K562 (cell line): ENCODE measurements around the gene PPIE. TPM values are rescaled to one million over a fixed set of nuclear protein-coding genes. Genes with fewer than 3 reads are reported as not detected.
A peak's percentile ranks its signal among the peaks of the same experiment; 100 is the strongest.

Source experiments
- AFF1 ChIP-seq, 2 experiments: fragments of 450-650 bp; IDR thresholded peaks; 2 replicates each; pipeline ENCODE4 v1.6.1; 2018; ENCODE audit warnings: mild to moderate bottlenecking in 2 of 2, low read depth in 1 of 2; ENCODE audit not compliant: partially characterized antibody in 2 of 2
- CEBPG ChIP-seq, 3 experiments: fragments of 200-800 bp in 1 of 3; sonication (Bioruptor generic) in 1 of 3; sonication (generic) in 1 of 3; formaldehyde crosslinking in 1 of 3; IDR thresholded peaks in 2 of 3; conservative IDR thresholded peaks in 1 of 3; 2 replicates each; pipeline versions ENCODE4 v1.6.1 to v1.8.0; 2016 to 2022; ENCODE audit warnings: missing compliant biosample characterization in 2 of 3, missing genetic modification characterization in 2 of 3, mild to moderate bottlenecking in 1 of 3, missing genetic modification reagents in 1 of 3
- FOXJ2 ChIP-seq: fragments of 200-800 bp; sonication (Bioruptor generic); IDR thresholded peaks from 2 replicates; pipeline ENCODE4 v1.6.1; 2016; ENCODE audit warnings: missing genetic modification characterization, missing compliant biosample characterization
- FOXK1 ChIP-seq: sonication (generic); formaldehyde crosslinking; IDR thresholded peaks from 2 replicates; pipeline ENCODE4 v1.8.0; 2022; ENCODE audit warnings: missing genetic modification reagents, mild to moderate bottlenecking, borderline replicate concordance
- HIVEP1 ChIP-seq: fragments of 250-450 bp; sonication (Bioruptor Pico); IDR thresholded peaks from 2 replicates; pipeline ENCODE4 v1.4.0; 2020; ENCODE audit warnings: mild to moderate bottlenecking
- JUNB ChIP-seq: fragments of 450-650 bp; formaldehyde crosslinking; conservative IDR thresholded peaks from 2 replicates; pipeline ENCODE4 v1.4.0; 2020; ENCODE audit warnings: mild to moderate bottlenecking
- MCM7 ChIP-seq, 2 experiments: fragments of 450-650 bp; IDR thresholded peaks; 2 replicates each; pipeline ENCODE4 v1.6.1; 2016 to 2018
- MEIS2 ChIP-seq: fragments of 450-650 bp; IDR thresholded peaks from 2 replicates; pipeline ENCODE4 v1.6.1; 2014; ENCODE audit warnings: mild to moderate bottlenecking; ENCODE audit not compliant: partially characterized antibody
- MLX ChIP-seq, 2 experiments: fragments of 450-650 bp in 1 of 2; sonication (generic) in 1 of 2; formaldehyde crosslinking; conservative IDR thresholded peaks; 2 replicates each; pipeline versions ENCODE4 v1.4.0 to v1.8.1; 2020 to 2022; ENCODE audit warnings: mild to moderate bottlenecking in 1 of 2, missing genetic modification reagents in 1 of 2
- POLR3G ChIP-seq: IDR thresholded peaks from 2 replicates; pipeline ENCODE4 v1.6.1; 2011; ENCODE audit not compliant: insufficient read length, insufficient replicate concordance; ENCODE audit errors: extremely low read depth
- RBM17 ChIP-seq: fragments of 200-400 bp; formaldehyde crosslinking; IDR thresholded peaks from 2 replicates; pipeline ENCODE4 v1.6.1; 2017; ENCODE audit warnings: low read depth, mild to moderate bottlenecking, low read length, borderline replicate concordance
- SIX5 ChIP-seq, 2 experiments: IDR thresholded peaks; 2 replicates each; pipeline ENCODE4 v1.6.1; 2011; ENCODE audit warnings: low read length in 2 of 2, borderline replicate concordance in 1 of 2, low read depth in 1 of 2, mild to moderate bottlenecking in 1 of 2, moderate library complexity in 1 of 2; ENCODE audit not compliant: insufficient read depth in 1 of 2
- U2AF2 ChIP-seq: fragments of 200-400 bp; formaldehyde crosslinking; optimal IDR thresholded peaks from 2 replicates; pipeline ENCODE3; 2017; ENCODE audit warnings: low read depth, mild to moderate bottlenecking, low read length
- XRCC4 ChIP-seq: IDR thresholded peaks from one replicate; pipeline ENCODE4 v1.6.1; 2011; ENCODE audit not compliant: insufficient read depth, insufficient read length; ENCODE audit errors: extremely low read depth
- ZBTB17 ChIP-seq: fragments of 450-650 bp; formaldehyde crosslinking; IDR thresholded peaks from 2 replicates; pipeline ENCODE4 v1.4.0; 2020; ENCODE audit warnings: mild to moderate bottlenecking
- ZBTB2 ChIP-seq: fragments of 450-650 bp; IDR thresholded peaks from 2 replicates; pipeline ENCODE4 v1.6.1; 2016; ENCODE audit warnings: antibody characterized with exemption
- ZNF347 ChIP-seq: fragments of 450-650 bp; formaldehyde crosslinking; IDR thresholded peaks from 2 replicates; pipeline ENCODE4 v1.4.0; 2020; ENCODE audit warnings: low read depth, mild to moderate bottlenecking, moderate library complexity
- ZNF431 ChIP-seq: sonication (generic); formaldehyde crosslinking; IDR thresholded peaks from 2 replicates; pipeline ENCODE4 v1.8.0; 2022; ENCODE audit warnings: mild to moderate bottlenecking, missing genetic modification reagents
- polyA plus RNA-seq, 8 experiments: library from polyadenylated mRNA; depleted of rRNA in 4 of 8; stranded (reverse) in 5 of 8; unstranded in 3 of 8; fragments of >200 nt; fragmentation: Nextera tagmentation in 2 of 8; fragmentation: Illumina TruSeq in 1 of 8; extraction: Ambion mirVana in 2 of 8; extraction: Trizol in 1 of 8; gene quantifications; 2 replicates each; pipeline versions ENCODE4 v1.2.1 to v1.2.3, GENCODE V29; 2011 to 2014; ENCODE audit warnings: inconsistent platforms in 1 of 8, missing spikeins in 1 of 8
- total RNA-seq, 7 experiments: library from RNA; depleted of rRNA in 6 of 7; stranded (reverse); fragments of >200 nt in 6 of 7; fragmentation: Illumina TruSeq in 2 of 7; extraction: Trizol in 2 of 7; gene quantifications; 2 replicates each; pipeline versions ENCODE4 v1.2.1 to v1.2.3, GENCODE V29; 2011 to 2021; ENCODE audit warnings: low replicate concordance in 1 of 7
- TF ChIP-seq, protein P1 (sequence below): fragments of 250-450 bp; sonication (Bioruptor Pico); IDR thresholded peaks from 2 replicates; pipeline ENCODE4 v1.8.0; 2022; ENCODE audit warnings: inconsistent platforms, mild to moderate bottlenecking, moderate library complexity, borderline replicate concordance

PPIE gene
- total and polyA plus RNA-seq, 9 of the 15 experiments (the other 6 are each of a cell fraction or from before 2014, with no cell fraction given) = 75.4 to 444 (median 131) TPM

DNA sequence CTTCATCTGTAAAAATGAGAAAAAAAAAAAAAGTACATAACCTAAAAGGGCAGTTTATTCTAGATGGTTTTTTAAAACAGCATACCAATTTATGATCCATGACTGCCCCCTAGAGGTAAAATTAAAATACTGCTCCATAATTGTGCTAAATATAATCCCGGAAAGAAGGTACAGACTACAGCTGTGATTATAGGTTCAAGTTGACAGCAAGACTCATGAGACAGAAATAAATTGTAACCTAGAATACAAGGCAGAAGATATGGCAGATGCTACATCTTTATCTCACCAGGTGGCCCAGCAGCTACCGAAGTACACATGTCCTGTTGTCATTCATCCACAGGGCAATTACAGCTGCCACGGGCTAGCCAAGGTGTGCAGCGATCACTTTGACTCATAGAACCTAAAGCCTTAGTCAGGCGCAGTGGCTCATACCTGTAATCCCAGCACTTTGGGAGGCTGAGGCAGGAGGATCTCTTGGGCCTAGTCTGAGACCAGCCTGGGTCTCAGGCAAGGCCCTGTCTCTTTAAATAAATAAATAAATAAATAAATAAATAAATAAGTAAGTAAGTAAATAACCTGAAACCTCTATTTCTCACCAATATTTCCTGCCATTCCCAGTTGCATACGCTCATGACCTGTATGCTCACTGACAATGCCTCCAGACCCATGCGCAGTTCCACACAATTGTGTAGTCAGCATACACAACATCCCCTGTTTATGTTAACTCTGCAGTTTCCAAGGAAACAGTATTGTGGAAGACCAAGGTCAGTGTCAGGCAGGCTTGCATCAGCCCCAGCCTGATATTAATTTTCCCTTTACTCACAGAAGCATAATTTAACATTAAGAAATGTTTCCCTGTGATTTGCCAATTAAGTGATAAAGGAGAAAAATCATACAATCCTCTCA lies 18.3 kb upstream of the PPIE start (continued):
- peak; percentile 82 for TF ChIP-seq FOXJ2
- no peak for TF ChIP-seq CEBPG (CRISPR knock-in tag; IDR thresholded peaks at IDR 0.05)
- 0 out of 4 replicates have a peak, but pooled peaks of 1 of the 2 experiments have one; percentile 36 for TF ChIP-seq CEBPG (tag; conservative IDR thresholded peaks at IDR 0.05 in 1 of 2, IDR thresholded peaks at IDR 0.05 in 1 of 2)
- no peak for TF ChIP-seq POLR3G
- no peak for TF ChIP-seq ZNF431 (CRISPR knock-in tag)
- TF ChIP-seq HIVEP1 (CRISPR knock-in tag) = no peak
- TF ChIP-seq JUNB (CRISPR knock-in tag) = no peak
- no peak for TF ChIP-seq ZBTB2
- no peak for TF ChIP-seq MLX (CRISPR knock-in tag; conservative IDR thresholded peaks at IDR 0.05)
- no peak for TF ChIP-seq RBM17
- TF ChIP-seq MEIS2 = no peak
- no peak for TF ChIP-seq FOXK1 (CRISPR knock-in tag)
- TF ChIP-seq ZNF347 (CRISPR knock-in tag) = no peak
- no peak for TF ChIP-seq SIX5 (IDR thresholded peaks at IDR 0.05; ENCODE audit: borderline replicate concordance in 1 of 2, insufficient read depth in 1 of 2, low read depth in 1 of 2, low read length in 2 of 2)
- no peak for TF ChIP-seq XRCC4
- no peak for TF ChIP-seq U2AF2
- TF ChIP-seq, protein P1, sequence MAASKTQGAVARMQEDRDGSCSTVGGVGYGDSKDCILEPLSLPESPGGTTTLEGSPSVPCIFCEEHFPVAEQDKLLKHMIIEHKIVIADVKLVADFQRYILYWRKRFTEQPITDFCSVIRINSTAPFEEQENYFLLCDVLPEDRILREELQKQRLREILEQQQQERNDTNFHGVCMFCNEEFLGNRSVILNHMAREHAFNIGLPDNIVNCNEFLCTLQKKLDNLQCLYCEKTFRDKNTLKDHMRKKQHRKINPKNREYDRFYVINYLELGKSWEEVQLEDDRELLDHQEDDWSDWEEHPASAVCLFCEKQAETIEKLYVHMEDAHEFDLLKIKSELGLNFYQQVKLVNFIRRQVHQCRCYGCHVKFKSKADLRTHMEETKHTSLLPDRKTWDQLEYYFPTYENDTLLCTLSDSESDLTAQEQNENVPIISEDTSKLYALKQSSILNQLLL = no peak
- TF ChIP-seq ZBTB17 = no peak
- TF ChIP-seq MCM7 (IDR thresholded peaks at IDR 0.05) = no peak
- no peak for TF ChIP-seq AFF1 (IDR thresholded peaks at IDR 0.05; ENCODE audit: low read depth in 1 of 2, partially characterized antibody in 2 of 2)
